Parathyroid adenoma (tissue), 2 donors: ENCODE data around the gene FBXL13.
A peak's percentile ranks its signal among the peaks of the same experiment; 100 is the strongest.

Experiments
- H2AFZ ChIP-seq: fragments of 300-600 bp; sonication (generic); one replicate; pipeline ENCODE4 v1.7.0; 2017; ENCODE audit warnings: antibody characterized with exemption, mild to moderate bottlenecking
- H3K27ac ChIP-seq: fragments of 300-600 bp; sonication (generic); one replicate; pipeline ENCODE4 v1.7.0; 2017
- H3K27me3 ChIP-seq: fragments of 300-600 bp; sonication (generic); one replicate; pipeline ENCODE4 v1.7.0; 2017; ENCODE audit warnings: low read length; ENCODE audit not compliant: control insufficient read depth, insufficient read depth
- H3K36me3 ChIP-seq: fragments of 300-600 bp; sonication (generic); one replicate; pipeline ENCODE4 v1.7.0; 2017; ENCODE audit warnings: low read length; ENCODE audit not compliant: control insufficient read depth, insufficient read depth
- H3K4me1 ChIP-seq: fragments of 300-600 bp; sonication (generic); one replicate; pipeline ENCODE4 v1.7.0; 2017; ENCODE audit warnings: control low read depth
- H3K4me2 ChIP-seq: fragments of 300-600 bp; sonication (generic); one replicate; pipeline ENCODE4 v1.7.0; 2017; ENCODE audit warnings: low read length
- H3K4me3 ChIP-seq: fragments of 300-600 bp; sonication (generic); one replicate; pipeline ENCODE4 v1.7.0; 2017; ENCODE audit warnings: low read depth, low read length
- H3K79me2 ChIP-seq: fragments of 300-600 bp; sonication (generic); one replicate; pipeline ENCODE4 v1.7.0; 2017; ENCODE audit warnings: control low read depth
- H3K9ac ChIP-seq: fragments of 300-600 bp; sonication (generic); one replicate; pipeline ENCODE4 v1.7.0; 2017; ENCODE audit warnings: mild to moderate bottlenecking
- H3K9me3 ChIP-seq: fragments of 300-600 bp; sonication (generic); one replicate; pipeline ENCODE4 v1.7.0; 2017; ENCODE audit warnings: low read length; ENCODE audit not compliant: control insufficient read depth
- TF ChIP-seq, protein P1 (sequence below): fragments of 300-600 bp; sonication (generic); IDR thresholded peaks from one replicate; pipeline ENCODE4 v1.7.0; 2017; ENCODE audit warnings: antibody characterized with exemption, mild to moderate bottlenecking
- donor health status: primary hyperparathyroidism.

The FBXL13 gene

DNA sequence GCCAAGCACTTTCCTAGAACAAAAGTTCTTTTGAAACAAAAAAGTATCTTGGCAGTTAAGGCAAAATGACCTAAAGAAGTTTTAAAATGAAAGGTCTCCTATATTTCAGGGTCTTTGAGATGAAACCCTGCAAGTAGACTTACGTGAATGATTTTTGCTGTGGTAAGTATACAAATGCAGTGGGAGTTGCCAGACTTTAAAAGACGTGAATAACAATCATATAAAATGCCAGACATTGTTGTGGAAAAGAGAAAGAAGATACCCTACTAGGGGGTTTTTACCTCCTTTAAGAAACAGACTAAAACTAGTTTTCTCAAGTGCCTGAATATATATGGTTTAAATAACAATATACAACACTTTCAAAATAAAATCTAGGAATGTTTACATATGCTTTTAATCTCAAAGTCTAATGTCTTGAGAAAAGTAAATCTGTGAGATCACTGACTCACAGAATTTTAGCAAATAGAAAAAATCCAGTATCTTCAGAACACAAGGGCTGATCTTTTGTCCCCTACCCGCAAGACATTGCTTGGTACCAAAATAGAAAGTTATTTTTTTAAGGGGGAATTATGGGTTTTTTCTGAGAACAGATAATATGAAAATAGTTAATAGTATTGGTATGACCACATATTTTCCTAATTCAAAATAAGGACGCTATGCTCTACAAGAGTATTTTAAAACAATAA is 132.3 kb downstream of the FBXL13 start:
- Histone ChIP-seq H3K4me2 (no peak overlapping the region), H3K9ac (no peak overlapping the region), H2AFZ (no peak overlapping the region), H3K79me2 (no peaks in the 10 kb centered on the region), H3K27me3 (no peaks in the 10 kb centered on the region), H3K4me1 (no peaks in the 10 kb centered on the region), H3K27ac (no peak overlapping the region), H3K36me3 (no peaks in the 10 kb centered on the region), H3K4me3 (no peak overlapping the region), H3K9me3 (no peaks in the 10 kb centered on the region)
- TF ChIP-seq, protein P1, sequence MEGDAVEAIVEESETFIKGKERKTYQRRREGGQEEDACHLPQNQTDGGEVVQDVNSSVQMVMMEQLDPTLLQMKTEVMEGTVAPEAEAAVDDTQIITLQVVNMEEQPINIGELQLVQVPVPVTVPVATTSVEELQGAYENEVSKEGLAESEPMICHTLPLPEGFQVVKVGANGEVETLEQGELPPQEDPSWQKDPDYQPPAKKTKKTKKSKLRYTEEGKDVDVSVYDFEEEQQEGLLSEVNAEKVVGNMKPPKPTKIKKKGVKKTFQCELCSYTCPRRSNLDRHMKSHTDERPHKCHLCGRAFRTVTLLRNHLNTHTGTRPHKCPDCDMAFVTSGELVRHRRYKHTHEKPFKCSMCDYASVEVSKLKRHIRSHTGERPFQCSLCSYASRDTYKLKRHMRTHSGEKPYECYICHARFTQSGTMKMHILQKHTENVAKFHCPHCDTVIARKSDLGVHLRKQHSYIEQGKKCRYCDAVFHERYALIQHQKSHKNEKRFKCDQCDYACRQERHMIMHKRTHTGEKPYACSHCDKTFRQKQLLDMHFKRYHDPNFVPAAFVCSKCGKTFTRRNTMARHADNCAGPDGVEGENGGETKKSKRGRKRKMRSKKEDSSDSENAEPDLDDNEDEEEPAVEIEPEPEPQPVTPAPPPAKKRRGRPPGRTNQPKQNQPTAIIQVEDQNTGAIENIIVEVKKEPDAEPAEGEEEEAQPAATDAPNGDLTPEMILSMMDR = no peak

DNA sequence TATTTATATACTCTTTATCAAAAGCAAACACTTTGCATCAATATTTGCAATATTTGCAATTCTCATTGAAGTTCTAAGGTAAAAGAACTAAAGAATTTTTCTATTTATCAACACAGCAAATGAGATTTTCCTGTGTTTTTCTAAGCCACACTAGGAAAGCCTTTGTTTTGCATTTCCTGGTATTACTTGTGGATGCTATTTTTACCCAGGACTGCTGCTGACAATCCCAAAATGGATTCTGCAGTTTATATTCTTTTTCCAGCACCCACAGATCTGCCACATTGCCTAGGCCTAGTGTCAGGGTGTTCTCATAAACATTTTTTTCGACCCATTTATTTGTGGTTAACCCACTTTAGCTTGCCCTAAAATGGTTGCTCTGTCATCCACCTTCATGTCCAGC is 135.9 kb downstream of the FBXL13 start:
- Histone ChIP-seq H3K4me2 (no peak overlapping the region), H2AFZ (no peak overlapping the region), H3K9ac (no peak overlapping the region), H3K4me3 (no peak overlapping the region), H3K27ac (peak overlapping the region; percentile 44), H3K36me3 (no peaks in the 10 kb centered on the region), H3K27me3 (no peaks in the 10 kb centered on the region), H3K9me3 (no peaks in the 10 kb centered on the region), H3K4me1 (no peaks in the 10 kb centered on the region), H3K79me2 (no peaks in the 10 kb centered on the region)
- TF ChIP-seq, protein P1 = no peak

DNA sequence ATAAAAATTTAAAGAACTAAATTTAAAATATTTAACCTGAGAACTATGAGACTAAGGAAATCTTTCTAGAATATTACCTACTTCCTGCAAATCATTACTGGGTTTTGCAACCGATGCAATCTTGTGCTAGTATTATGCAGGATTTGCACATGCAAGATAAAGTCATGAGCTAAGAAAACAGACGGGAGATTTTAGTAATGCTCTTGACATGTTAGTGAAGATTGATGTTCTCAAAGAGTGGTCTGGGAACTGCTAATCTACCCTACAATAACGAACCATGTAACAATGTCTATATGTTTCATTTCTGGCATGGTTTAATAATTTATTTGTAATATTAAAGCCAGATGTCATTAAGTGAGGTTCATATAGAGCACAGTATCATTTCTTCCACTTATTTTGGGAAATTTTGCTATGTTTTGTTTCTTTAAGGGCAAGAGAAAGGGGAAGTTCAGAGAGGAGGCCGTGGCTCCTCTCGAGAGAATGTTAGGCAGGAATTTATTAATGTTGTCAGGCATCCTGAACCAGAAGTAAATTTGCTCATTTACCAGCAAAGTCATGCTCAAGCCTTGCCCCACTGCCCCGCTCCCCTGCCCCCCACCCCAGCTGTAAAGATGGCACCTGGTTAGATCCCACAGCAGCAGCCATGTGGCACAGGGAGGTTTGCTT is 139.0 kb downstream of the FBXL13 start:
- Histone ChIP-seq H3K36me3 (no peaks in the 10 kb centered on the region), H3K9me3 (no peaks in the 10 kb centered on the region), H3K9ac (no peak overlapping the region), H3K4me1 (no peaks in the 10 kb centered on the region), H3K27me3 (no peaks in the 10 kb centered on the region), H3K27ac (no peak overlapping the region), H2AFZ (no peak overlapping the region), H3K4me3 (no peak overlapping the region), H3K4me2 (no peak overlapping the region), H3K79me2 (no peaks in the 10 kb centered on the region)
- TF ChIP-seq, protein P1 = no peak

DNA sequence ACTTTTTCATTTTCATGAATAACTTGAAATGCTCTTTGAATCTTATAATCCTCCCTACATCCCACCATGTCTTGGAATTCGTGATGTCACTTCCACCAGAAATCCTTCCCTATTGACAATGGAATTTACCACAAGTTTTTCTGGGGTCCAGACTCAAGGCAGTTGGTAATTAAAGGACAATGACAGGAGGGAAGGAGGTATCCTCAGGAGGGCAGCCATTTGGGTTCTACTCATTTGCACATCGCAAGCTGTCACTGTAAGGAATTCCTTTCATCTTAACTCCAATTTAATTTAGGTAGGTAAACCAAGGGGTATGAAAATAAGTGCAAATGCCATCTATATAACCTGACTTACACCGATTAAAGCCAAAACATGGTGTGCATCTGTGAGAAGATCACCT is 139.9 kb downstream of the FBXL13 start:
- no peaks in the 10 kb centered on the region for H3K27me3 ChIP-seq
- H3K79me2 ChIP-seq = no peaks in the 10 kb centered on the region
- no peaks in the 10 kb centered on the region for H3K36me3 ChIP-seq
- no peaks in the 10 kb centered on the region for H3K9me3 ChIP-seq
- no peak overlapping the region for H3K27ac ChIP-seq
- H2AFZ ChIP-seq = no peak overlapping the region
- H3K4me1 ChIP-seq = no peaks in the 10 kb centered on the region
- H3K4me3 ChIP-seq = no peak overlapping the region
- no peak overlapping the region for H3K9ac ChIP-seq
- TF ChIP-seq, protein P1 = no peak
- H3K4me2 ChIP-seq = no peak overlapping the region

DNA sequence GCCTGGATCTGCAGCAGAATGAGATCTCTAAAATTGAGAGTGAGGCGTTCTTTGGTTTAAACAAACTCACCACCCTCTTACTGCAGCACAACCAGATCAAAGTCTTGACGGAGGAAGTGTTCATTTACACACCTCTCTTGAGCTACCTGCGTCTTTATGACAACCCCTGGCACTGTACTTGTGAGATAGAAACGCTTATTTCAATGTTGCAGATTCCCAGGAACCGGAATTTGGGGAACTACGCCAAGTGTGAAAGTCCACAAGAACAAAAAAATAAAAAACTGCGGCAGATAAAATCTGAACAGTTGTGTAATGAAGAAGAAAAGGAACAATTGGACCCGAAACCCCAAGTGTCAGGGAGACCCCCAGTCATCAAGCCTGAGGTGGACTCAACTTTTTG is 140.4 kb downstream of the FBXL13 start:
- no peak overlapping the region for H3K27ac ChIP-seq
- no peak overlapping the region for H3K4me3 ChIP-seq

More for the DNA sequence above, 140.4 kb downstream of the FBXL13 start:
- Histone ChIP-seq H3K9ac (no peak overlapping the region), H3K27me3 (no peaks in the 10 kb centered on the region), H3K9me3 (no peaks in the 10 kb centered on the region), H3K36me3 (no peaks in the 10 kb centered on the region), H3K4me2 (no peak overlapping the region), H3K79me2 (no peaks in the 10 kb centered on the region), H2AFZ (no peak overlapping the region), H3K4me1 (no peaks in the 10 kb centered on the region)
- TF ChIP-seq, protein P1 = no peak
